B cell (primary cell): ENCODE measurements around the gene MOGAT2. TPM values are rescaled to one million over a fixed set of nuclear protein-coding genes. Genes with fewer than 3 reads are reported as not detected.

ENCODE experiments used
- ATAC-seq: fragments of 200-7000 bp; cut with Tn5 transposase; one replicate; pipeline ENCODE4 v1.10.0; 2021; ENCODE audit warnings: low read depth, mild to moderate bottlenecking, moderate number of reproducible peaks, moderate library complexity
- CTCF ChIA-PET: fragments of 350-600 bp; sonication (Branson Sonifier 250); formaldehyde crosslinking; loops from one replicate; lab custom pipeline; 2021; ENCODE audit warnings: antibody characterized with exemption, inconsistent platforms; lab: Charles Lee
- POLR2A ChIA-PET: fragments of 350-600 bp; sonication (Branson Sonifier 250); formaldehyde crosslinking; loops from one replicate; lab custom pipeline; 2021; ENCODE audit warnings: antibody characterized with exemption; lab: Charles Lee
- DNase-seq: peaks from one replicate; pipeline ENCODE4 v3.0.0; 2013
- H2AFZ ChIP-seq: 2 replicates; pipeline ENCODE4 v1.6.1; 2012; ENCODE audit warnings: mild to moderate bottlenecking, low read depth, low read length; ENCODE audit not compliant: insufficient read depth, poor library complexity, severe bottlenecking
- H3K27ac ChIP-seq, 2 donors: 1 replicate in 1 of 2; 2 replicates in 1 of 2; pipeline ENCODE4 v1.5.1; 2012 to 2013; ENCODE audit warnings: low read length in 2 of 2, mild to moderate bottlenecking in 2 of 2, moderate library complexity in 1 of 2
- H3K27me3 ChIP-seq, 4 experiments: fragments of 200-600 bp in 1 of 4; sonication (generic) in 1 of 4; replicated peaks in 1 of 4; 1 replicate in 2 of 4; 2 replicates in 2 of 4; pipeline versions ENCODE4 v1.6.1 to v1.7.0; 2013 to 2016; ENCODE audit warnings: low read length in 3 of 4, mild to moderate bottlenecking in 2 of 4, mixed read lengths in 1 of 4, moderate library complexity in 1 of 4; ENCODE audit not compliant: insufficient read depth in 4 of 4, control insufficient read depth in 3 of 4; ENCODE audit errors: control extremely low read depth in 1 of 4
- H3K36me3 ChIP-seq, 2 experiments: replicated peaks in 1 of 2; 1 replicate in 1 of 2; 2 replicates in 1 of 2; pipeline versions ENCODE4 v1.6.1 to v1.7.1; 2013; ENCODE audit warnings: low read length in 1 of 2; ENCODE audit not compliant: insufficient read depth in 2 of 2, control insufficient read depth in 1 of 2; ENCODE audit errors: control extremely low read depth in 1 of 2, extremely low read depth in 1 of 2
- H3K4me1 ChIP-seq, 2 donors: fragments of 200-600 bp in 1 of 2; sonication (generic) in 1 of 2; 1 replicate in 1 of 2; 2 replicates in 1 of 2; pipeline versions ENCODE4 v1.5.1 to v1.6.1; 2013 to 2017; ENCODE audit warnings: low read length in 2 of 2; ENCODE audit not compliant: control insufficient read depth in 2 of 2, insufficient read depth in 2 of 2
- H3K4me2 ChIP-seq: replicated peaks from 2 replicates; pipeline ENCODE3; 2012; ENCODE audit warnings: mild to moderate bottlenecking, low read depth, low read length; ENCODE audit not compliant: poor library complexity, severe bottlenecking
- H3K4me3 ChIP-seq, 5 experiments: fragments of 200-600 bp in 1 of 5; sonication (generic) in 1 of 5; 1 replicate in 3 of 5; 2 replicates in 2 of 5; pipeline versions ENCODE4 v1.5.1 to v1.7.0; 2011 to 2016; ENCODE audit warnings: low read length in 4 of 5, mild to moderate bottlenecking in 4 of 5, low read depth in 2 of 5, control low read depth in 1 of 5, moderate library complexity in 1 of 5; ENCODE audit not compliant: insufficient read depth in 1 of 5; ENCODE audit errors: control extremely low read depth in 1 of 5, extremely low read depth in 1 of 5
- H3K79me2 ChIP-seq: fragments of 200-600 bp; sonication (generic); one replicate; pipeline ENCODE4 v1.6.0; 2016; ENCODE audit warnings: low read length; ENCODE audit not compliant: control insufficient read depth, insufficient read depth
- H3K9ac ChIP-seq: fragments of 200-600 bp; sonication (generic); 2 replicates; pipeline ENCODE4 v1.6.1; 2017; ENCODE audit warnings: mild to moderate bottlenecking, low read length, moderate library complexity
- H3K9me3 ChIP-seq, 3 donors: one replicate each; pipeline versions ENCODE4 v1.6.1 to v1.7.1; 2013; ENCODE audit warnings: low read length in 2 of 3; ENCODE audit not compliant: control insufficient read depth in 2 of 3, insufficient read depth in 1 of 3; ENCODE audit errors: control extremely low read depth in 1 of 3
- H4K20me1 ChIP-seq: 2 replicates; pipeline ENCODE4 v1.6.0; 2012; ENCODE audit warnings: mild to moderate bottlenecking, low read length; ENCODE audit not compliant: insufficient read depth, control insufficient read depth, poor library complexity, severe bottlenecking
- H3K27ac Mint-ChIP-seq: one replicate; pipeline ENCODE4 v1.8.0; 2021; ENCODE audit warnings: mixed read lengths
- H3K27me3 Mint-ChIP-seq: one replicate; pipeline ENCODE4 v1.8.0; 2021; ENCODE audit warnings: mixed read lengths
- H3K4me1 Mint-ChIP-seq: one replicate; pipeline ENCODE4 v1.8.0; 2021; ENCODE audit warnings: mixed read lengths
- H3K4me3 Mint-ChIP-seq: one replicate; pipeline ENCODE4 v1.8.0; 2021; ENCODE audit warnings: mixed read lengths
- H3K9me3 Mint-ChIP-seq: one replicate; pipeline ENCODE4 v1.8.0; 2022; ENCODE audit warnings: mixed read lengths; ENCODE audit not compliant: insufficient read depth
- CTCF ChIP-seq: fragments of 200-600 bp; IDR thresholded peaks from one replicate; pipeline ENCODE4 v1.8.0; 2022; ENCODE audit warnings: antibody characterized with exemption, mild to moderate bottlenecking
- EZH2 ChIP-seq: IDR thresholded peaks from 2 replicates; pipeline ENCODE4 v1.6.1; 2012; ENCODE audit warnings: borderline replicate concordance, low read depth, mild to moderate bottlenecking, moderate library complexity, low read length; ENCODE audit not compliant: insufficient read depth, poor library complexity, severe bottlenecking
- WGBS: methylation state at CpG from one replicate; pipeline ENCODE4 v1.1.5; 2013; ENCODE audit warnings: missing lambda C conversion rate; ENCODE audit not compliant: insufficient coverage; 5-methylcytosine and 5-hydroxymethylcytosine counted together
- intact Hi-C: fragments of 100-400 bp; cut with micrococcal nuclease; formaldehyde crosslinking; loops from one replicate; pipeline ENCODE4 v1.10.0; 2022
- polyA plus RNA-seq: library from polyadenylated mRNA; depleted of rRNA; stranded (reverse); fragments of >200 nt; gene quantifications from 2 replicates; pipeline ENCODE4 v1.2.3, GENCODE V29; 2012
- total RNA-seq, 2 donors: library from RNA; stranded (reverse); fragments of 120-200 nt in 1 of 2; gene quantifications; 1 replicate in 1 of 2; 2 replicates in 1 of 2; pipeline versions ENCODE4 v1.2.3 to v1.2.4, GENCODE V29; 2013 to 2022

MOGAT2 gene
- total and polyA plus RNA-seq, 2 donors (not counting 1 experiment from before 2014, with no cell fraction given), result not detected

- H3K36me3 ChIP-seq, result no peaks in the 10 kb centered on the region
- TF ChIP-seq CTCF (no peak), EZH2 (no peak)
- peak overlapping the region; percentile 61 for H2AFZ ChIP-seq
- peak; percentile 91 for ATAC-seq
- DNase-seq, result peak; percentile 86
- WGBS, result 88% methylated on average over 1 of the region's 3 CpGs
- H3K4me1 ChIP-seq, result peaks cover 27% of the 10 kb centered on the region in 2 donors
- peak overlapping the region; percentile 46 for H3K4me2 ChIP-seq
- peaks cover 0 to 17% (median 6%) of the 10 kb centered on the region in 3 donors for H3K9me3 ChIP-seq
- Mint-ChIP-seq H3K9me3 (peaks cover 14% of the 10 kb centered on the region), H3K4me1 (peaks cover 33% of the 10 kb centered on the region), H3K27me3 (peaks cover under 1% of the 10 kb centered on the region), H3K27ac (peak overlapping the region; percentile 92), H3K4me3 (peak overlapping the region; percentile 72)
- intact Hi-C loops, result loop anchor here (1.0 to 5.0 kb wide), 3 partner anchors 21 to 108 kb away; partner anchors contain the start of genes DGAT2 and MAP6
- ChIA-PET CTCF (interaction anchor here (1.1 kb wide), 1 partner anchor 16 kb away, joined by 5 read pairs; no protein-coding TSS in a partner anchor), POLR2A (no interaction called here)
- peak overlapping the region in 1 of 5 experiments; percentile 17 for H3K4me3 ChIP-seq
- H4K20me1 ChIP-seq, result no peaks in the 10 kb centered on the region
- H3K9ac ChIP-seq, result peak overlapping the region; percentile 7
- H3K27ac ChIP-seq, result peak overlapping the region; percentile 79 to 80
- peaks cover 0 to 2% (median 0%) of the 10 kb centered on the region in 4 experiments for H3K27me3 ChIP-seq
- no peaks in the 10 kb centered on the region for H3K79me2 ChIP-seq
Observed at GRCh38 chr11:75689863-75690609, 27.6 kb upstream of the MOGAT2 start.

DNA sequence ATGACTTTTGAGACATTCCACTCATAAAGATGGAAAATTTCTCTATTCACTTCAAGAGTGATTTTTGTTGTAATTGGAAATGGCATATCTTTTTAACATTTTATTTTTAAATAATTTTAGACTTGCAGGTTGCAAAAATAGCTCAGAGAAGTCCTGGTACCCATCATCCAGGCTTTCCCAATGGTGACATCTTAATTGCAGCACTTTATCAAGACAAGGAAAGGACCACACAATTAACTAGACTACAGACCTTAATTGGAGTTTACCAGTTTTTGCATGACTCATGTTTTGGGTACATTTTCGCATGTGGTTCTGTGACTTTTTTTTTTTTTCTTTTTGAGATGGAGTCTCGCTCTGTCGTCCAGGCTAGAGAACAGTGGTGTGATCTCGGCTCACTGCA, 25.8 kb upstream of the MOGAT2 start:
- peaks cover 3% of the 10 kb centered on the region for H3K27me3 Mint-ChIP-seq
- peaks cover 0 to 2% (median 0%) of the 10 kb centered on the region in 4 experiments for H3K27me3 ChIP-seq
- POLR2A ChIA-PET, result no interaction called here
- no peaks in the 10 kb centered on the region for H3K79me2 ChIP-seq
- no peaks in the 10 kb centered on the region for H4K20me1 ChIP-seq
- no peak overlapping the region for H2AFZ ChIP-seq
- no peak overlapping the region for H3K27ac Mint-ChIP-seq
- DNase-seq (no peak), ATAC-seq (no peak)
- peaks cover 27% of the 10 kb centered on the region in 2 donors for H3K4me1 ChIP-seq
- peaks cover 0 to 13% (median 0%) of the 10 kb centered on the region in 3 donors for H3K9me3 ChIP-seq
- H3K4me3 ChIP-seq, result no peak overlapping the region
- TF ChIP-seq EZH2 (no peak), CTCF (no peak)
- H3K4me1 Mint-ChIP-seq, result peaks cover 33% of the 10 kb centered on the region
- H3K4me2 ChIP-seq, result no peak overlapping the region
- H3K9ac ChIP-seq, result no peak overlapping the region
- H3K9me3 Mint-ChIP-seq, result peaks cover under 1% of the 10 kb centered on the region
- H3K27ac ChIP-seq, result no peak overlapping the region
- no CpG with 5 or more reads among the region's 4 CpGs for WGBS
- H3K4me3 Mint-ChIP-seq, result no peak overlapping the region
- CTCF ChIA-PET, result interaction anchor here (1.4 kb wide), 1 partner anchor 14 kb away, joined by 6 read pairs; no protein-coding TSS in a partner anchor
- intact Hi-C loops, result loop anchor here (5.0 kb wide), 1 partner anchor 110 kb away; no protein-coding TSS in a partner anchor
- no peaks in the 10 kb centered on the region for H3K36me3 ChIP-seq
